HG03139 (cell line): ENCODE data around the gene TNPO3.

Experiments used
- ATAC-seq: cut with Tn5 transposase; IDR thresholded peaks from one replicate; pipeline ENCODE4 v1.9.1; 2021; ENCODE audit not compliant: unreplicated experiment

The TNPO3 gene

DNA sequence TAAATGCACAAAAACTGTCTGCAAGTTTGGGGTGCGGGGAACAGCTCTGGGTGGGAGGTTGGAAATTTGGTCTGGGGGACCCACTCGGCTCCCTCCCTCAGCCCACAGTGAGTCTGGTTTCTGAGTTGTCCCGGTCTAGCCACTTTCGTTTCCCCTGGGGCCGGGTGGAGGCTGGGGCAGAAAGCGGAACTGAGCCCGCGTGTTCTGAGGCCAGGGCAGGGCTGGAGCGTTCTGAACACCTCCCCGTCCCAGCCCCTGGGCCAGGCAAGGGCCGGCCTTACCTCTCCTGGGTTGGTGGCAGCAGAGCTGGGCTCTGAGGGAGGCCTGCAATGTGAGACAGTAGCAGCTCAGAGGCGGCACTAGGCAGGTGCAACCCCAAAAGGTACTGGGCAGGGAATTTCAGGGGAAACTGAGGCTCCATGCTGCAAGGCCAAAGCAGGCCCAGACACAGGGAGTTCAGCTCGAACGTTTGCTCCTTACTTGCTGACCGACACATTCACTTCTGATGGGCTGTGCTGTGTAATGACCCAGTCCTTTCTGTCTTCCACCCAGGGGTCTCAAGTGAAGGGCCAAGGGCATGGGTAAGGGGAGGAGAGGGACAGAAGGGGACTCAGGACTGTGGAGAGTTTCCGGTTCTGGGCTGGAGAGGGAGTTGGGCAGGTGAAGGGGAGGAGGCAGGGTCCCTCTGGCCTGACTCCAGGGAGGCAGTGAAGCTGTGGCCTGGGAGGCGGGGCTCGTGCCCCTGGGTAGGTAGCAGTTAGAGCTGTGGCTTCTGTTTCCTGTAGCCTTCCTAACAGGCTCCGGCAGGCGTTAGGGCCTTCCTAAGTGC, 114.2 kb downstream of the TNPO3 start:
- ATAC-seq, result peak; percentile 49

DNA sequence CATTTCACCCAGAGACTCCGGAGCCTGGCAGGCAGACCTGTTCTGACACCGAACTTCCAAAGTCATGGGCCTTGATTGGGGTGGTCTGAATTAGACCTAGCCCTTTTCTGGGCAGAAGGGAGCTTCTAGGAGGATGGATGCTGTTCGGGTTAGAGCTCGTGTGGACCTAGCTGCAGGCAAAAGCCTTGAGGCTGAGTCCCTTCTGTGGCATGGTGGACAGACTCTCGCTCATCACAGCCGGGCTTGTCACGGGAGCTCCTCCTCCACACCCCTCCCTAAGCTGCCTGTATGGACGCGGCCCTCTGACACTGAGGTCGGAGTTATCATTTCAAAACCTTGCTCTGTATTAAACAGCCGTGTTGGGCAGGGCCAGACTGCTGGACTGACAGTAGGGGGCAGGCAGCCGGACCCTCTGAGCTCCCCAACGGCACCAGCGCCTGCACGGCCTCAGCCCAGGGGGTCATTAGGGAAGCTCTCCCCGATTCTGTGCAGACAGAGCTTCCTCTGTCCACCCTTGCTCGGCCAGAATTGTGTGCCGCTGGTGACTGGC, 115.0 kb downstream of the TNPO3 start:
- peak; percentile 10 for ATAC-seq

DNA sequence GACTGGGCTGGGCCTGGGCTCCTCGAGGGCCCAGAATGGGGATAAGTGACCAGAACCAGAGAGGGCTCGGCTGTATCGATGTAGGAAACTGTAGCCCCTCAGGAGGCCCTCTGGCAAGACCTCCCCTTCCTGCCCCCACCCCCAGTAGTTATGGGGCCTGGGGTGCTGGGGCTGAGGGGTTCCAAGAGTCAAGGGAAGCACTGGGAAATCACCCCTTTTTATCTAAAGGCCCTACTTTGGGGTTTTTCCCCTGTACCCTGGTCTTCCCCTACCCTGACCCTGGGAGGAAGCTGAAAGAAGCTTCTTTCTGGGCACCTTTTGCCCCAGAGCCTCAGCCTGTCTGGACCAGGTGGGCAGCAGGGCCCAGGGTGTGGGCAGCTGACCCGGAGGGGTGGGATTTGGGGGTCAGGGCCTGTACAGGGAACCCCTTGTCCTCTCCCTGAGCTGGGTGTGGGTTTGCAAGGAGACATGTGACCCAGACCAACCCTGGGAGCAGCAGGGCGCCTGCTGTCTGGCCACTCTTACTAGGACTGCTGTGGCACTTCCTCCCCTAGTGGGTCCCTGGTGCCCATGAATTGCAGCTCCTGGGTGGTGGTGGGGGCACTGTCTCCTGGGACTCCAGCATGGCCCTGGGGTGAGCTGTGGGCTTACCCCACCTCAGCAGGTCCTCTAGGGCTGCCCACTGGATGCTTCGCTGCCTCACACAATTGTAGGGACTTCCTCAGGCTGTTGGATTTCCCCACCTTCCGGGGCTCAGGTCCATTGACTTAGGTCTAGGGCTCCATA, 115.6 kb downstream of the TNPO3 start:
- ATAC-seq, result no peak

DNA sequence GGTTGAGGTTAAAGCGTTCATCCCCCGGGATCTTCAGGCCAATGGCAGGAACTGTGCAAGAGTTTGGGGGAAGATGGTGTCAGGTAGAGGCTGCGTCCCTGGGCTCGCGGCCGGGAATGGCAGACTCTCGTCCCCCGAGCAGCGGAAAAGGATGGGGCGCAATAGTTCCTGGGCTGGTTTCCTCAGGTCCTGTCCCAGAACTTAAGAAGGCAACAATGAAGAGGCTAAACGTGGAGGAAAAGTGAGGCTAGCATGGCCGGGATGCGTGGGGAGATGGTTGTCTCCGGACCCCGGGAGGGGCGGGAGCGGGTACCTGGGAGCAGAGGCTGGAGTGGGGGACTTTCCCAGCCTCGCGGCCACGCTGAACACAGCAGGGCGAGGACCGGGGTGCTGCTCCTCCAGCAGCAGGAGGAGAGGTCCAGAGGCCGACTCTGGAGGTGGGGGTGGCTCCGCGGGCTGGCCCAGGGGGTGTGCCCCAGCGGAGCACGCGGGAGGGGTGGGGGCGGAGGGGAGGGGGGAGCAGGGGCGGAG, 116.3 kb downstream of the TNPO3 start:
- no peak for ATAC-seq

DNA sequence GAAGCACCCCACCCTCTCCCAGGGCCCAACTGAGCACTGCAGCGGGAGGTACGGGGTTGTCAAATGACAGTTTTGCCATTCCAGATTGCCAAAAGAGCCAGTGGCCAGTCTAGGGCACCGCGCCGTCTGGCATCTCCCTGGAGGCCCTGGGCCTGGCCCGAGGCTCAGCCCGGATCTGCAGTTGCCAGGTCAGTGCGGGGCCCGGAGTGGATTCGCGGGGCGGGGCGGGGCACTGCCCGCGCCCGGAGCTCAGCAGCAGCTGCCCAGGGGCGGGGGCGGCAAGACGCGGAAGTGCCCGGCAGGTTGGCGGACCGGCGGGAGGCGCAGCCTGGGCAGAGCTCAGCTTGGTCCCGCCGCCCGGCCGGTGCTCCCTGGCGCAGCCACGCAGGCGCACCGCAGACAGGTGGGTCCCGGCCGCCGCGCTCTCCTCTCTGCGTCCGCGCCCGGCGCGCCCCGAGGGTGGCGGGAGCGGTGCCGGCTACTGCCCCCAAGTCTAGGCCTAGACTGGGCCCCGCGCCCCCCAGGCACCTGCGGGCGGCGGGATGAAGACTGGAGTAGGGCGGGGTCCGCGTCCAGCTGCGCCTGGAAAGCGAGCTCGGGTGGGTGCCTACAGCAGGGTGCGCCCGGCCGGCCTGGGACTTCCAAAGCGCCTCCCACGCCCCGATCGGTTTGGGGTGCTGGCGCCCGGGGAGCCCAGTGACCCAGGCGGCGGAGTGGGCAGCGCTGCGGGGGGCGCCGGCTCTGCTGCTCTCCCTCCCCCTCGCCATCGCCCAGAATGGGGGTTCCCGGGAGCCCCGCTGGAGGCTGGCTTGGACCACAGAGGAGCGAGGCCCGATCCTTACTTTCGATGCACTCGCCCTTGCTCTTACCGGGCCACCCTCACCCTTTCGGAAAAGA, 117.0 kb downstream of the TNPO3 start, which contains the start of gene IRF5:
Gene IRF5, plus strand, starts transcription at position 281 of the 897 bp plus-strand sequence. CDS start 4,155 bp downstream, outside the sequence.
- no peak for ATAC-seq

DNA sequence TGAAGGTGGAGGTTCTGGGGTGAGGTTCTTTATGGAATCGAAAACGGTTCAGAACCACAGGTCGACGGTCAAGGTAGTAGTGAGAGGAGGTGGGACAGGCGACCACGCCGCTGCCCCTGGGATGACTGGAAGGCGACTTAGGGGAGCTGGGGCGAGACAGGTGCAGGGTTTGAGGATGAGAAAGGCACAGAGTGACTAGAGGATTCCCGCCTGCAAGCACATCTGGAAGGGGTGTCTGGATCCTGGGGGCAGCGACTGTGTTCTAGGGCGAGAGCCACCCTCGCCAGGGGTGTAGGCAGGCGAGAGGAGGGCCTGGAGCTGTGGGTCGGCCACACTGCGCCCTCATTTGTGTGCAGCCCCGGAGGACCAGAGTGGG, 117.7 kb downstream of the TNPO3 start:
- no peak for ATAC-seq

DNA sequence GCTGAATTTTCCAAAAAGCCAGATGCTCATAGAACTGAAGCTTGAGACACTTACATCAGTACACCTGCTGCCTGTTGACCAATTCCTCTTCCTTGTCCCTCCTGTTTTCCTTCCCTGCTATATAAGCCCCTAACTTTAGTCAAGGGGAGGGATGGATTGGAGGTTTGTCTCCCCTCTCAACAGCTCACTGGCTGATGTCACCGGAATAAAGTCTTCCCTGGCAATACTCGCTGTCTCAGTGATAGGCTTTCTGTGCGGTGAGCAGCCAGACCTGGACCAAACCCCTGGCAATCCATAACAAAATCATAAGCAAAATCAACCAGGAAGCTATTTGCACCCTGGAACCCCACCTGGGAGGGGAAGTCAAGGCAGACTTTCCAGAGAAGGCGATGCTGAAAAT, 118.1 kb downstream of the TNPO3 start:
- ATAC-seq, result no peak

DNA sequence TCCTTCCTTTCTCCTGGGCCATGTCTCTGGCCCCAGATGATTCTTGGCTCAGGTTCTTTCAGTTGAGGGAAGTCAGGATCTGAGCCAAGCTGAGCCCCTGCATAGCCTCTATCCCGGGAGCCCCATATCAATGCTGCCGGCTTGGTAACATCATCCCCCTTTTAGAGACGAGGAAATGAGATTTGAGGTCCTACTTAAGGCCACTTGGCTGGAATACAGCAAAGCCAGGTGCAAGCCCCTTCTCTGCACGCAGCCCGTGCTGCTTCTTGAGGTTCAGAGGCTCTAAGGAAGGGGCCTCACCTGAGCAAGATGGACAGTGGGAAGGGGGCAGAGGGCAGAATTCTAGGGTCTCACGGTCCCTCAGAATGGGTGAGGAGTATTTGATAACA, 119.6 kb downstream of the TNPO3 start:
- ATAC-seq, result no peak

DNA sequence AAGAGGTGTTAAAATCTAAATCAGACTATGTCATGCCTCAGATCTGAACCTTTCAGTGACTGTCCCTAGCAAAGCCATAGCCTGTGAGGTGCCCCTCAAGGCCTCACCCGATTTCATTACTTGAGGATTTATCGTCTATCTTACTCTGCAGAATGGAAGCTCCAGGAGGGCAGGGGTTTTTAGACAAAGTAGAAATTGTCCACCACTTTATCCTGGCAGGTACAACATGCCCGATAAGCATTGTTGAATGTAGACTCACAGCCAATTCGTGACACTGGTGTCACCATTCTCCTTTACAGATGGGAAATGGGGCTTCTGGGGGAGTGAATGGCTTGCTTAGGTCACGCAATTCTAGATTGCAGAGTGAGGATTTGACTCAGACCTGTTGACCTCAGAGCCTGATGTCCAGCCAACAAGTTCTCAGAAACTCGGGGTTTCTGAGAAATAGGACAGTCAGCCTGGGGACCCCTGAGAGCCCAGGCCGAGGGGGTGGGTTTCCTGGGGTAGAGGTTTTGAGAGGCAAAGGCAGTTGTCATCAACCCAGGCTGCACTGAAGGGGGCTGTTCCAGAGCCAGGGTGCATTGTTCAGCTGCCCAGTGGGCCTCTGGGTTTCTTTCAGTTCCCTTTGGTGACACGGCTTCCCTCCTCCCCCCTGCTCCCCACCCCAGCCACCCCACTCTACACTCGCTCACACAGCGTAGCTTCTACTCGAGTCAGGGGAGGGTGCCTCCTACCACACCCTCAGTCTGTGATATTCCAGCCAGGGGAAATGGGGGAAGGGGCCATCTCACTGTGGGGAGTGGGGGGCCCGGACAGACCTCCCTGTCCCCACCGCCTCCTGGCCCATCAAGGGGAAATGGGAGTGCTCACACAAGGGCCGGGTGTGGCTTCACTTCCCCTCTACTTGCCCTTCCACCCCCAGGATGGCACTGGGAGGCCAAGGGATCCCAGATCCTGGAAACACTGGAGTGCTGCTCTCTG, 120.3 kb downstream of the TNPO3 start:
- peak; percentile 36 for ATAC-seq

DNA sequence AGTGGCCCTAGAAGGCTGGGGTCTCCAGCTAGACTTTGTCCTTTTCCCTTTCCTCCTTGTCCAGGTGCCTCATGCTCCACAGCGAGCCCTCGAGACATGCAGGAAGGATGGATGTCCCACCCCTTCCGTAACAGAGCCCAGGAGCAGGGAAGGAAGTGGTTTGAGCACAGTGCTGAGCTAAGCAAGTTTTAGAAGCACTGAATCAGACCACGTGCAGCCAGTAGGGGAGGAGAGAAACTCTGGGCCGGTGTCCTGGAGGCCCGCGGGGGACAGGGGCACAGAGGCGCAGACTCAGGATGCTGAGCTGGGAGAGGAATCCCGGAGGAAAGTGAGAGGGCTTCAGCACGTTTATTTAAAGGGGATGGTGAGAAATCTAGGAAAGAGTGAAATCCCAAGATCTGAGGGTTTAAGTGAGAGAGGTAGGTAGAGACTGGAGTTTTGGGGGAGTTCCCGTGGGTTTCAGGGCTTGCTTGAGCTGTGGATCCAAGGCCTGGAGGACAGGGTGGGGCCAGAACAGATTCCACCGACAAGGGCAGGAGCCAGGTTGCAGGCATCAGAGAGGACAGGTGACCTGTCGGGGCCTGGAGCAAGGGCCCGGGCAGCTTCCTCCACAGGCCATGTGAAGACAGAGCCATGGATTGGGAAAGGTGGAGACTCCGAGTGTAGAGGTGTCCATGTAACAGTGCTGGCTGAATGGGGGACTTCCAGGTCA, 121.6 kb downstream of the TNPO3 start:
- ATAC-seq, result peak; percentile 36

DNA sequence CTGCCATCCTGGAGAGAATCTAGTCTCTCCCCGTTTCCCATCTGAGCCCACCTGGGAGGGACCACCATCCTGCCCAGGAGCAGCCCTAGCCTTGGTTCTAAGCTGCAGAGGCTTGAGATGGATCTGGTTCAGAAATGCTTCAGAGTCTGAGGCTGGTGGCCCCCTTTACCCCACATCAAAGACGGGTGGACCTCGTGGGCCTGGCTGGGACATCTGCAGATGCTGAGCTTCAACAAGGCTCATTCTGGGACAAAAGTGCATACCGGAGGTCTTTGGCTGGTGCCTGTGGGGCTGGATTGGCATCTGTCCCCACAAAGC, 122.1 kb downstream of the TNPO3 start:
- no peak for ATAC-seq

DNA sequence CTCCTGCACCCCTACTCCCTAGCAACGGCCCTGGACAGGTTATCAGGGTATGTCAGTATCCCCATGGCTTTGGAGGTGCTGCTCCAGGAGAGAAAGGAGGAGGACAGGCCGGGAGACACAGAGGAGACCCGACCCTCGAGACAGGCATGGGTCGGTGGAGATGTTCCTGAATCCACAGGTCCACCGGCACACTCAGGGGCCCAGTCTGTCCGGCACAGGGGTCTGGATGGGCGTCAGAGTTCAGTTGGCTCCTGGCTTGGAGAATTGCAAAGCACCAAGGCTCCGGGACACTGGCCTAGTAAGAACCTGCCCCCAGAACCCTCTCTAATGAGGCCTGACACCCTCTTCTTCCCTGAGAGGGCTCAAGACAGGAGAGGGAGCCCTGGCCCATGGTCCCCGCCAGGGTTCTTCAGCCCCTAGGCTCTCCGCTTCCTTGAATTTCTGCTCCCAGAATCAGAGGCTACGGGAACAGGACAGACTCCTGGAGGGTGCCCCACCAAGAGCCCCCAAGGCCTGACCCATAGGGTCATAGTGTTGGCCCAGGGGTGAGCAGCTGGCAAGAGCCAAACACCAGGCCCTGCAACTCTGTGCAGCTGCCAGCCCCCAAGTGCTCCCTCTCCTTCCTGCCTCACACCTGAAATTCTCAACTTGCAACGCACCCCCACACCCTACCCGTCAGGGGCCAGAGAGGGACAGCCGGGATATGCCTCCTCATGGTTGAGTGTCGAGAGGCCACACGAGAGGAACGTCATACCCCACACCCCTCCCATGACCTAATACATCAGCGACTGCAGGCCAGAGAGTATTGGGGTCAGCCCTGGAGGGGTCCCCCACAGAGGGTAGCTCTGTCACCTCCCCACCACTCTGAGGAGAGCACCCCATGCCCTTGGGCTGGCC, 122.7 kb downstream of the TNPO3 start:
- no peak for ATAC-seq

DNA sequence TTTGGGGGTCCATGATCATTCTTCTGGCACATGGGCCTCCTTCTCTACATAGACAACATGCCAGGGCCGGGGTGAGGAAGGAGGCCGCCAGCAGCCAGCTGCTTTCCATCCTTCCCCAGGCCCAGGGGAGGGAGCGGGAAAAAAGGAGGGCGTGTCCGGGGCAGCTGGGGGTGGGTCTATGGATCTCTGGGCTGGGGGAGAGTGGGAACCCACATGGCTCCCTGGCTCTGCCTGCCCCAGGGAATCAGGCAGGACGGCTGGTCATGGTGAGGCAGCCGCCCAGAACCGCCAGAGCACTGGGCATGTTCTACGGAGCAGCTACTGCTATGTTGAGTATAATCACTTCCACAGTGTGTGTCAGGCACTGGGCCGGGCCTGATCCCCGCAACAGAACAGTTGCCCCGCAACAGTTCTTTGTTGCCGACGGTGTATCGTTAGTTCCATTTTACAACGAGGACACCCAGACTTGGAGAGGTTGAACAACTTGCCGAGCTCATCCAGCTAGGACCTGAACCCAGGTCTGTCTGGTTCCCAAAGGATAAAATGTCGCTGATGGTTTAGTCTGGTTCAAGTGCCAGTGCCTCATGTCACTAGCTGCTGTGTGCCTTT, 123.6 kb downstream of the TNPO3 start:
- no peak for ATAC-seq

DNA sequence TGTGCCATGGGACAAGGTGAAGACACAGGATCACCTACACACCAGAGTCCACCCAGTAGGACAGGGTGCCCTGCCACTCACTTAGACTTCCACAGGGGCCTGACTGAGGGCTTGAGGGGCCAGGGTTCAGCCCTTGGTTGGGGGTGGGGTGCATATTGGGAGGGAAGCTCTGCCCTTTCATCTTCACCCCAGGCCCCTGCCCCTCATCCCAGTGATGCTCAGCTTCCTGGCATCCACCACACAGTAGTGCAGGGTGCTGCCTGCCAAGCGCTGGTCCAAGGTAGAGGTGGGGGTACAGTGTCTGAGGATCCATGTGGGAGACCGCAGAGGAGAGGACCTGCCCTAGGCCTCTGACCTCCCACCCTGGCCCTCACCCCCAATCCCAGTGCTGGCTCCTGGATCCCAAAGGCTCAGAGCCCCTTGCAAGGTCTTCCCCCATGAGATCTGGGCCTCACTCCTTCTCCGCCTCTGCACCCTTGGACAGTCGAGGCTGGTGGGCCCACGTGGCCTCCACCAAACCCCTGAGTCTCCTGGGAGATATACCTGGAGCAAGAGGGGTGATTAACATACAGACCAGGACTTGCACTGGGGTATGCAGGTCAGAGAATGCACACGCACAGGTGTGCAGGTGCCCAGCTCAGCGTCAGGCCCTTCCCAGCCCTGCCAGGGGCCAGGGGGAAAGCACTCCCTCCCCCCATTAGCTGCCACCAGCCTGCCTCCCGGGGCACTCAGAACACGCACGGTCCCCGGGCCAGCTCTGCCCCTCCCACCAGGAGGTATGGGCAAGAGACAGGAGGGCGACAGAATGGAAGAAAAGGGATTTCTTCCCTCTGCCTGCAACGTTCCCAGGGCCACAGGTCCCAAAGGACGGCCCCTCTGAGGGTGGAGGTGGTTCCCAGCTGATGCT, 125.8 kb downstream of the TNPO3 start:
- ATAC-seq, result no peak

DNA sequence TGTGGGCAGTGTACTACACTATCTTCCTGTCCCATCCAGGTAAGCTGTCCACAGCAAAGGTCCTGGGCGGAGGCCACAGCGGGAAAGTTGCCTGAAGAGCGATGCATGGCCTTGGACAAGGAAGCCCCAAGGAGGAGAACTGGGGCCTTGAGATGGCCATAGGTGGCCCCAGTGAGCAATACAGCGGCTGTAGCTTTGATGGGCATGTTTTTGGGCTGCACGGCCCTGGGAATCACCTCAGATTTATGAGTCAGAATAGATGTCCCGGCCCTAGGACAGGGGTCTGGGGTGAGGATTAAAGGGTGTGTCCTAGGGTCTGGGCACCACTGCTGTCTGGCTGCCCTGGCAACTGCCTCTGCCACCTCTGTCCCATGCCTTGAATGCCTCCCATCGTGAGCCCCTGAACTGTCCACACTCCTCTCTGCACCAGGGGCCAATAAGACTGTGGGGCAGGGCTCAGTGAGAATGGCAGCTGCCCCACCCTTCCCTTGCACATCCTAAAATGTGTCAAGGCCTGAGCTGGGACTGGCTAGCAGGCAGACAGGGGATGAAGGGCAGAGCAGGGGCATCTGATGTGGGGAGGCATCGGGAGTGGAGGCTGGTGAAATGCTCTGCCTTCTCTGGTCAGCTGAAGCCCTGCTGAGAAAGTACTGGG, 126.6 kb downstream of the TNPO3 start:
- no peak for ATAC-seq
